ENCODE results near the gene PHRF1. TPM values are rescaled to one million over a fixed set of nuclear protein-coding genes. Genes with fewer than 3 reads are reported as not detected.

PHRF1 gene
- total RNA-seq, 1 donor from 2014 or later = 52.3 TPM

- Mint-ChIP-seq H3K27me3 (ENCODE audit: low read depth) (peaks cover 62% of the 10 kb centered on the region), H3K27ac (ENCODE audit: unreplicated experiment) (no peak overlapping the region), H3K36me3 (ENCODE audit: low read depth) (no peaks in the 10 kb centered on the region), H3K4me3 (no peak overlapping the region), H3K9me3 (no peaks in the 10 kb centered on the region), H3K4me1 (peaks cover 16% of the 10 kb centered on the region)
- TF ChIP-seq CTCF (conservative IDR thresholded peaks at IDR 0.05) = no peak
- no peak for DNase-seq (ENCODE audit: low read depth, low spot score)
Observed at GRCh38 chr11:639332-639955, 63.2 kb downstream of the PHRF1 start.

- H3K27me3 Mint-ChIP-seq (ENCODE audit: low read depth) = peaks cover 55% of the 10 kb centered on the region
- peaks cover 16% of the 10 kb centered on the region for H3K4me1 Mint-ChIP-seq
- TF ChIP-seq CTCF (conservative IDR thresholded peaks at IDR 0.05) = no peak
- H3K4me3 Mint-ChIP-seq = no peak overlapping the region
- no peak for DNase-seq (ENCODE audit: low read depth, low spot score)
- no peaks in the 10 kb centered on the region for H3K9me3 Mint-ChIP-seq
- H3K27ac Mint-ChIP-seq (ENCODE audit: unreplicated experiment) = no peak overlapping the region
- no peaks in the 10 kb centered on the region for H3K36me3 Mint-ChIP-seq (ENCODE audit: low read depth)
Observed at GRCh38 chr11:640021-640706, 63.9 kb downstream of the PHRF1 start.

GRCh38 chr11:641806-642370, 65.6 kb downstream of the PHRF1 start:
- no peak for DNase-seq (ENCODE audit: low read depth, low spot score)
- Mint-ChIP-seq H3K4me3 (peak overlapping the region; percentile 31), H3K4me1 (peaks cover 12% of the 10 kb centered on the region), H3K27me3 (ENCODE audit: low read depth) (peaks cover 38% of the 10 kb centered on the region), H3K36me3 (ENCODE audit: low read depth) (no peaks in the 10 kb centered on the region), H3K27ac (ENCODE audit: unreplicated experiment) (no peak overlapping the region), H3K9me3 (no peaks in the 10 kb centered on the region)
- no peak for TF ChIP-seq CTCF (conservative IDR thresholded peaks at IDR 0.05)

GRCh38 chr11:643366-643765, 67.1 kb downstream of the PHRF1 start:
- DNase-seq (ENCODE audit: low read depth, low spot score) = no peak
- H3K27ac Mint-ChIP-seq (ENCODE audit: unreplicated experiment) = no peak overlapping the region
- peaks cover 25% of the 10 kb centered on the region for H3K27me3 Mint-ChIP-seq (ENCODE audit: low read depth)
- H3K36me3 Mint-ChIP-seq (ENCODE audit: low read depth) = no peaks in the 10 kb centered on the region
- no peaks in the 10 kb centered on the region for H3K9me3 Mint-ChIP-seq
- H3K4me1 Mint-ChIP-seq = peaks cover 7% of the 10 kb centered on the region
- no peak for TF ChIP-seq CTCF (conservative IDR thresholded peaks at IDR 0.05)
- H3K4me3 Mint-ChIP-seq = no peak overlapping the region

GRCh38 chr11:643849-644738, 67.8 kb downstream of the PHRF1 start:
- TF ChIP-seq CTCF (conservative IDR thresholded peaks at IDR 0.05) = no peak
- H3K27me3 Mint-ChIP-seq (ENCODE audit: low read depth) = peaks cover 18% of the 10 kb centered on the region
- no peak for DNase-seq (ENCODE audit: low read depth, low spot score)

More at GRCh38 chr11:643849-644738, 67.8 kb downstream of the PHRF1 start:
- Mint-ChIP-seq H3K4me1 (peaks cover under 1% of the 10 kb centered on the region), H3K4me3 (no peak overlapping the region), H3K27ac (ENCODE audit: unreplicated experiment) (no peak overlapping the region), H3K36me3 (ENCODE audit: low read depth) (peaks cover 3% of the 10 kb centered on the region), H3K9me3 (no peaks in the 10 kb centered on the region)
